Motor neuron (in vitro differentiated cells): ENCODE results near the gene DCAKD. TPM values are rescaled to one million over a fixed set of nuclear protein-coding genes. Genes with fewer than 3 reads are reported as not detected.
"Not testable (repeated sequence)": the region's sequence is repeated elsewhere in the genome, so short reads cannot be mapped to it uniquely, and the experiment has no call there.

Experiments
- ATAC-seq, 8 experiments: fragments of 200-7000 bp; cut with Tn5 transposase; replicated peaks in 6 of 8; 2 replicates each; pipeline ENCODE4 v1.8.0; 2021; ENCODE audit warnings: mild to moderate bottlenecking in 8 of 8, moderate library complexity in 8 of 8
- H3K27ac ChIP-seq, 2 donors: fragments of 250-450 bp; sonication (Bioruptor Pico); 2 replicates each; pipeline ENCODE4 v1.9.0; 2021; ENCODE audit warnings: antibody characterized with exemption in 2 of 2, mild to moderate bottlenecking in 2 of 2, moderate library complexity in 1 of 2
- H3K4me1 ChIP-seq, 2 donors: fragments of 250-450 bp; sonication (Bioruptor Pico); replicated peaks in 1 of 2; 2 replicates each; pipeline ENCODE4 v1.6.1; 2021; ENCODE audit warnings: antibody characterized with exemption in 2 of 2, mild to moderate bottlenecking in 2 of 2, moderate library complexity in 1 of 2
- H3K4me3 ChIP-seq, 5 donors: fragments of 250-450 bp; sonication (Bioruptor Pico); 2 replicates each; pipeline ENCODE4 v1.9.0; 2021; ENCODE audit warnings: antibody characterized with exemption in 5 of 5, mild to moderate bottlenecking in 5 of 5, moderate library complexity in 4 of 5
- WGBS, 10 experiments: fragments of 450-650 bp; shearing (Covaris generic); methylation state at CpG; one replicate each; pipeline ENCODE4 v1.0.0; 2022; 5-methylcytosine and 5-hydroxymethylcytosine counted together
- in situ Hi-C, 9 experiments: fragments of 400-800 bp; cut with MboI; loops; one replicate each; pipeline ENCODE4 v1.15.0; 2021; ENCODE audit warnings: low sequenced_read_pairs in 9 of 9, low pct_unique_long_range_greater_than_20kb in 2 of 9; ENCODE audit not compliant: unreplicated experiment in 9 of 9
- total RNA-seq, 8 experiments: library from RNA; unstranded; fragments of 300-600 nt; gene quantifications; 2 replicates each; pipeline versions ENCODE4 v1.2.3 to v1.2.4, GENCODE V29; 2022

The DCAKD gene
- total RNA-seq, 8 experiments from 2014 or later: 15.5 to 109 (median 46.5) TPM

DNA sequence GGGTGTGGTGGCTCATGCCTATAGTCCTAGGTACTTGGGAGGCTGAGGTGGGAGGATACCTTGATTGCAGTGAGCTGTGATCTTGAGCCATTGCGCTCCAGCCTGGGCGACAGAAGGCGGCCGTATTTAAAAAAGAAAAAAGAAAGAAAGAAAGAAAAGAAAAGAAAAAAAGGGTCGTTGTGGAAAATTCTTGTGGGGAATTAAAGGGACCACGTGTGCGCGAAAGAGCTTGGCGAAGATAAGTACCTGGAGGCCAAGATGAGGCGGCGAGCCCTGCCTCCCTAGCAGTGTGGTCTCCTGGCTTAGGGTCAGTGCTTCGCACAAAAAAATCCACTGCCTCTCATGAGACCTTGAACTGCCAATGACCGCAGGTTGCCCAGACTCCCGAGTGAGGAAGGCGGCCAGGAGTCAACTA is 9.0 kb upstream of the DCAKD start:
- peak overlapping the region; percentile 67 to 94 (median 88) for H3K4me3 ChIP-seq
- H3K27ac ChIP-seq: peak overlapping the region; percentile 73 to 86
- ATAC-seq: peak in 1 of 8 experiments; percentile 4
- peaks cover 12 to 13% of the 10 kb centered on the region in 2 donors for H3K4me1 ChIP-seq
- 4 to 26% (median 12%) methylated on average over 3 to 14 of the region's 15 CpGs; no CpG with 5 or more reads in 1 of the 10 experiments for WGBS, 10 experiments
- in situ Hi-C loops: no loop called here

DNA sequence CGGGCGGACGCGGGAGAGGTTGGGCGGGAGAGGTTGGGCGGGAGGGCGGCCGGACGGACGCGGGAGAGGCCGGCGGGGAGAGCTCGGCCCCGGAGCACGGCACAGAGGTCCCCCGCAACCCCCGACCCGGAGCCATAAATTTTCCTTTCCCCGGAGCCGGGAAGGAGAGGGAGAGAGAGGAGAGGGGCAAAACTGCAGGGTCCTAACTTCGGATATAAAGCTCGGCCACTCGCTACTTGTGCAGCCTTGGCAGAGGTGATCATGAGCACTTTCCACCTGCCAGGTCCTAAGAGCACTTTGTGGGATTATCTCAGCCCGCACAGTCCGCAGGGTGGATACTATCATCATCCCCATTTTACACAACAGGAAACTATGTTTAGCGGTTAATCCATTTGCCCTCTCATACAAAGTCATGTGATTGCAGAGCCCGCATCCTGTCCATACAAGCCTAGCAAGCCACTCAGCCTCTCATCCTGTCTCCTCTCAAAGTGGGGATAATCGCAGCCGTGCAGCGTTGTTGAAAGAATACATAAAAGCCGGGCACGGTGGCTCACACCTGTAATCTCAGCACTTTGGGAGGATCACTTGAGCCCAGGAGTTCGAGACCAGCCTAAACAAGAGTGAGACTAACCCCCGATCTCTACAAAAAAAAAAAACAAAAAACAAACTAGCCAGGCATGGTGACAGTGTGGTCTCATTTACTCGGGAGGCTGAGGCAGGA is 780 bp upstream of the DCAKD start:
- peak overlapping the region; percentile 43 to 65 (median 60) for H3K4me3 ChIP-seq
- H3K4me1 ChIP-seq: peaks cover 6 to 7% of the 10 kb centered on the region in 2 donors
- 0 to 83% (median 56%) methylated on average over 1 to 8 of the region's 36 CpGs; no CpG with 5 or more reads in 3 of the 10 experiments for WGBS, 10 experiments
- H3K27ac ChIP-seq: peak overlapping the region; percentile 78 to 80
- peak in 5 of 8 experiments; percentile 29 to 56 (median 40) for ATAC-seq
- in situ Hi-C loops: no loop called here

DNA sequence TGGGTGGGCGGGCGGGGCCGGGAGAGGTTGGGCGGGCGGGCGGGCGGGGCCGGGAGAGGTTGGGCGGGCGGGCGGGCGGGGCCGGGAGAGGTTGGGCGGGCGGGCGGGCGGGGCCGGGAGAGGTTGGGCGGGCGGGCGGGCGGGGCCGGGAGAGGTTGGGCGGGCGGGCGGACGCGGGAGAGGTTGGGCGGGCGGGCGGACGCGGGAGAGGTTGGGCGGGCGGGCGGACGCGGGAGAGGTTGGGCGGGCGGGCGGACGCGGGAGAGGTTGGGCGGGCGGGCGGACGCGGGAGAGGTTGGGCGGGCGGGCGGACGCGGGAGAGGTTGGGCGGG is 254 bp upstream of the DCAKD start:
- ATAC-seq, H3K4me1 ChIP-seq, in situ Hi-C loops: not testable (repeated sequence)
- Histone ChIP-seq H3K4me3 (peak overlapping the region; percentile 43 to 65 (median 60)), H3K27ac (peak overlapping the region; percentile 78 to 80)
- WGBS, 10 experiments: no CpG with 5 or more reads among the region's 54 CpGs

DNA sequence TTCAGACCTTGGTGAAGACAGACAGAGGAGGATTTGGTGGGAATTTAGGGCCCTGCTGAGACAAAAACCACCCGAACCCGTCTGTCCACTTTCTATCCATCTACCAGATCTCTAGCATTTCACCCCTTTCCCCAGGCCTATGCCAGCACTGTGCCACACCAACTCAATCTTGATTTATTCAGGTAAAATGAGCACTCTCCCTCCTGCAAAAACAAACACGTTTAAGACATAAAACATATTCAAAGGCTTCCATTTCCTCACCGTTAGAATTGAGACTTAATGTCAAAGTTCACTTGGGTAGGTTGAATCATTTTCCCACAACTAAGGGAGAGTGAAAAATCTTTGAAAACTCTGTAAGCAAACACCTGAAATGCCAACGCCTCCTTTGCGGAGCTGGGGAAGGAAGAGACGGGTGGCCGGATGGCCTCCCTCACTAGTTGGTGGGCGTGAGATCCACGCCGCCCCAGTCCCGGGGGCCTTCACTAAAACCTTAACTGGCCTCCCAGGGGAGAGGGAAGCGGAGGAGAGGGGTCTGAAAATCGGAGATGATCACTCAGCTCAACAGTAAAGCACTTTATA is 862 bp downstream of the DCAKD start:
- in situ Hi-C loops: no loop called here
- peak overlapping the region; percentile 95 for H3K27ac ChIP-seq
- H3K4me3 ChIP-seq: peak overlapping the region; percentile 51 to 77 (median 70)
- 0 to 40% (median 2%) methylated on average over 1 to 10 of the region's 14 CpGs for WGBS, 10 experiments
- peaks cover 6 to 7% of the 10 kb centered on the region in 2 donors for H3K4me1 ChIP-seq
- peak in 1 of 8 experiments; percentile 1 for ATAC-seq

DNA sequence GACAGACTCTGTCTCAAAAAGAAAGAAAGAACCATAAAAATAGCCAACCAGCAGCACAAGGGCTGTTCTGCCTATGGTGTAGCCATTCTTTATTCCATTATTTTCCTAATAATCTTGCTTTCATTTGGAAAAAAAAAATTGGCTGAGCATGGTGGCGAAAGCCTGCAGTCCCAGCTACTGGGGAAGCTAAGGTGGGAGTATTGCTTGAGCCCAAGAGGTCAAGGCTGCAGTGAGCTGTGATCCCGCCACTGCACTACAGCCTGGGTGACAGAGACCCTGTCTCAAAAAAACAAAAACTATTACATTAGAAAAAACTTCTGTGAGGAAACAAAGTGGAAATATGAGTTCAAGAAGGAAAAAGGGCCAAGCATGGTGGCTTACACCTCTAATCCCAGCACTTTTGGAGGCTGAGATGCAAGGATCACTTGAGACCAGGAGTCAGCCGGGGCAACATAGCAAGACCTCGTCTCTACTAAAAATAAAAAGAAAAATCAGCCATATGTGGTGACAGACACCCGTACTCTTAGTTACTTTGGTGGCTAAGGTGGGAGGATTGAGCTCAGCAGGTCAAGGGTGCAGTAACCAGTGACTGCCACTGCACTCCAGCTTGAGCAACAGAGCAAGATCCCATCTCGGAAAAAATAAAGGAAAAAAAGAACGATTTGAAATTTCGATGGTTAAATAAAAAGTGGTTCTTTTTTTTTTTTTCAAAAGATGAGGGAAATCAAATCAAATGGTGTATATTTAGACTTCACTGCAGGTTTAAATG is 2.5 kb downstream of the DCAKD start:
- Histone ChIP-seq H3K4me1 (peaks cover 10 to 16% of the 10 kb centered on the region in 2 donors), H3K4me3 (no peak overlapping the region), H3K27ac (no peak overlapping the region)
- ATAC-seq: no peak
- in situ Hi-C loops: loop anchor here in 1 of 9 experiments (25.0 kb wide), 1 partner anchor 137 kb away; the partner anchor contains the start of gene GFAP
- WGBS, 10 experiments: 65 to 99% (median 96%) methylated on average over 3 to 8 of the region's 8 CpGs

DNA sequence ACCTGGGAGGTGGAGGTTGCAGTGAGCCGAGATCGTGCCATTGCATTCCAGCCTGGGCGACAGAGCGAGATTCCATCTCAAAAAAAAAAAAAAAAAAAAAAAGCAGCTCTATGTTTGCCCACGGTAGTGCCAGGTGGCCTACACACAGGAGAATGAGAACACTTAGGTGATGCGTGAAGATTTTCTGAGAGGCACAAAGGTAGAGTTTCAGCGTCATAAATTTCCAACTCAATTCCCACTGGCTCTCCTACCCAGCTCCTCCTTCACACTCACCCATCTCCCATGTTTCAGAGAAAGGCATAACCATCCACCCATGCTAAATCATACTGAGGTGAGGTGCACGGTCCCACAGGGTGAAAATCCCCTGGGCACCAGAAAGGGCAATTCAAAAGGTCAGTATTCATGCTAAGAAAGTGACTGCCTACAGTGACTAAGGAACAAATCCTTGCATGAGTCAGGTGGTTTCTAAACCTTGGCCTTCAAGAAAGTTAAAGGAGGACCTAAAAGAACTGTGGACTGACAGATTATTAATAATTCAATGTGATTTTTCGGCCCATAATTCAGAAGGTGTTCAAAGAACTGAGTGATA is 4.8 kb downstream of the DCAKD start:
- in situ Hi-C loops: loop anchor here in 1 of 9 experiments (25.0 kb wide), 1 partner anchor 134 kb away; the partner anchor contains the start of gene GFAP
- Histone ChIP-seq H3K4me1 (peaks cover 26 to 34% of the 10 kb centered on the region in 2 donors), H3K27ac (no peak overlapping the region), H3K4me3 (no peak overlapping the region)
- ATAC-seq: peak in 1 of 8 experiments; percentile 13
- WGBS, 10 experiments: 57 to 100% (median 92%) methylated on average over 1 to 6 of the region's 9 CpGs

DNA sequence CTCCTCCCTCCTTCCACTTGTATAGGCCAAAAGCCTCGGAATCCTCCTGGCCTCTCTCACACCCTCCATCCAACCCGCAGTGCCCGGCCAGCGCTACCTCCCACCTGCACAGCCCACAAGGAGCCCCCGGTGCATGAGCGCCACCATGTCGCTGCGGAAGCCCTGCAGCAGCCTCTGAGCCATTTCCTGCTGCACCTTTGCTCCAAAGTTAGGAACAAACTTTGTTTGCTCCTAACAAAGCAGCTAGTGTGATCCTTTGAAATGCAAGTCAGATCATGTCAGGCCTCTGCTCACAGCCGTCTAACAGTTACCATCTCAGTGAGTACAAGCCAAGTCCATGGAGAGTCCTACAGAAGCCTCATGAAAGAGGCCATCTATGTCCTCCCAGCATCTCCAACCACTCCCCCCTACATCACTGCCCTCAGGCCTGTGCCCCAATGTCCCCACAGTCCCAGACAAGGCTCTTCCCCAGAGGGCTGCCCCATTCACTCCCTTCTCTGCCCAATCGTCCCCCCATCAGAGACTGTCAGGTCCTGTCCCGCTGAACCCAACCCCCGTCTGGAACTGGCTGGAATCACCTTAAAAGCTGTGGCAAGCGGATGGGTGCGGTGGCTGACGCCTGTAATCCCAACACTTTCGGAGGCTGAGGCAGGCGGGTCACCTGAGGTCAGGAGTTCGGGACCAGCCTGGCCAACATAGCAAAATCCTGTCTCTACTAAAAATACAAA is 7.5 kb downstream of the DCAKD start:
- peak overlapping the region in 1 of 2 donors; percentile 72 for H3K27ac ChIP-seq
- 63 to 100% (median 77%) methylated on average over 1 to 8 of the region's 18 CpGs; no CpG with 5 or more reads in 3 of the 10 experiments for WGBS, 10 experiments
- H3K4me1 ChIP-seq: peaks cover 28 to 38% of the 10 kb centered on the region in 2 donors
- ATAC-seq: peak in 1 of 8 experiments; percentile 5
- no peak overlapping the region for H3K4me3 ChIP-seq
- in situ Hi-C loops: loop anchor here in 1 of 9 experiments (25.0 kb wide), 1 partner anchor 132 kb away; the partner anchor contains the start of gene GFAP

DNA sequence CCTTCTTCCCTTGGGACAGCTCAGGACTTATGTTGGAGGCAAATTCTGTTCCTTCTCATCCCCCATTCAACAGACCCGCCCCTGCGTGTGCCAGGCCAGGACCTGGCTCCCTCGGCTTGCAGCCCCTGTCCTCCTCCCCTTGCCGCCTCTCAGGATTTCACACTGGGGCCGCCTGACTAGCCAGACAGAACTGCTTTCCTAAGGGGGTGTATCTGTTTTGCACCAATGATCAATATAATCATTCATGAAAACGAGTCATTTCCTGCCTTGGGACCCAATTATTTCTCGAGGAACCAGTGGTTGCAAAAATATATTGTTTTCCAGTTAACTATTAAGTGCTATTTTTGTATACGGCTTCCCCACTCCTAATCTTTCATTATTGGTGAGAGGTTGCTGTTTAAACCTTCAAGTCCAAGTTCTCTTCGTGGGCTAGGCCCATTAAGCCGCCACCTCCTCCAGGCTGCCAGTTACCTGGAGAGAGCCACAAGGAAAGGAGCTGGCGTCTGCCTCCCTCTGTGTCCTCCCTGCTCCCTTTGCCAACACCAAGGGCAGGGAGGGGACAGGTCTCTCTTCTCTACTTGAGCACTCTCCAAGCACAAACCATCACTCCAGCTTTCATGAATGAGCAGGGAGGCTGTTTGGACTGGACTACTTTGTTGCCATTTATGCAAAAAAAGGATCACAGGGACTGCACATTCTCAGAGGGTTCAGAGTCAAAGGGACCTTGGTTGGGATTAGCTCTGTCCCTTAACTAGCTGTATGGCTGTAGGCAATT is 8.9 kb downstream of the DCAKD start:
- Histone ChIP-seq H3K4me3 (no peak overlapping the region), H3K4me1 (peaks cover 28 to 42% of the 10 kb centered on the region in 2 donors), H3K27ac (peak overlapping the region in 1 of 2 donors; percentile 56)
- ATAC-seq: peak in 1 of 8 experiments; percentile 9
- 70 to 100% (median 88%) methylated on average over 1 to 9 of the region's 11 CpGs; no CpG with 5 or more reads in 2 of the 10 experiments for WGBS, 10 experiments
- in situ Hi-C loops: loop anchor here in 1 of 9 experiments (25.0 kb wide), 1 partner anchor 130 kb away; the partner anchor contains the start of gene GFAP

DNA sequence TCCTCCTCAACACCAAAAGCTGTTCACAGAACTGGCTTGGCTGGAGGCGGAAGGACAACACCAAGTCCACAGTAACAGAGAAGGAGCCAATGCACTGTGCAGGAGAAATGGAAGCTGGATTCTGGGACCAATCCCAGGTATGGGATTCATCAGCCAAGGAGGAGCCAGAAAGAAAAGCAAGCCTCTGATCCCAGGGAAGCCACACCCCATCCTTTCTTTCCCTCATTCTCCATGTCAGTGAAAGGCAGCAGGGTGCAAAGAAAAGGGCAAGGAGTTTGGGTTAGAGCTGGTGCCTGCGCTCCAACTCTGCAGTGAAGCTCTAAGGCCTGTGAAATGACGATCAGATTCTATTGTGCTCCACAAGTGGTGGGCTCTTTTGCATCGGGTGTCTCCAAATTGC is 11.0 kb downstream of the DCAKD start:
- Histone ChIP-seq H3K27ac (peak overlapping the region in 1 of 2 donors; percentile 35), H3K4me1 (peaks cover 28 to 42% of the 10 kb centered on the region in 2 donors), H3K4me3 (no peak overlapping the region)
- peak in 6 of 8 experiments; percentile 19 to 77 (median 32) for ATAC-seq
- 0 to 100% (median 42%) methylated on average over 1 to 3 of the region's 4 CpGs; no CpG with 5 or more reads in 3 of the 10 experiments for WGBS, 10 experiments
- in situ Hi-C loops: loop anchor here in 1 of 9 experiments (25.0 kb wide), 1 partner anchor 128 kb away; the partner anchor contains the start of gene GFAP

DNA sequence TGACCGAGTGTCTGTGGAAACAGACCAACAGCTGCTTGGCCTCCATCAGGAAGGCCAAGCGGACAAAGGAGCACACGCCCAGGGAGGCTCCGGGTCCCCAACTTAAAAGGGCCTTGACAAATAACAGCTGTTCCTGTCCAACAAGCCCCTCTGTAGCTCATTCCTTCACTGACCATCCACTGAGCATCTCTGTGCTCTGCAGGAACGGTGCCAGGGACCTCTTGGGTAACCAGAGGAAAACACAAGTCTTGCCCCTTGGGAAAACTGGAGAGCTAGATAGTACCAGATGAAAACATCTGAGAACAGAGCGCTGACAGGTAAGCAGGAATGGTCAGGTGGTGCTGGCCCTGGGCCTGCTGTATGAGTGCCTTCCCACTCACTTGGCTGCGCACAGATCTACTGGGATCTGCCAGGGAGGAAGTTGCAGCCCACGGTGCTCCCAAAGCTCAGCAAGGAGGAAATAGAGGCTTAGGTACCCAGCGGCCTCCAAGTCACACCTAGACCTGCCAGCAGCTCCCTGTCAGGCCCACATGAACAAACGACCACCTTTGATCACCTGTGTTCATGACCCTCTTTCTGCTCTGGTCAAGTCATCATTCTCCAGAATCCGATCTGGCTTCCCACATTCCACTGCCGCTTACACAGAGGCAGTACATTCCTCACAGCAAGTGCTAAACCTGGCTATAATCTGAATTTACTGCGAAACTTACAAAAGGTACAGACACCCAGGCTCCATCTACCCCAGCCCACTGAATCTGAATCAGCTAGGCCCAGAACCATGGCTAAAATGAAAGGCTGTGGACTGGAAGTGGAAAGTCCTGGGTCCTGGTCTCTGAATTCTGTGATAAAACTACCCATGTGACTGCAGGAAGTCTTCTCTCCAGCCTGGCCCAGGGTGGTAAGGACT is 12.5 kb downstream of the DCAKD start:
- ATAC-seq: peak in 1 of 8 experiments; percentile 23
- Histone ChIP-seq H3K27ac (no peak overlapping the region), H3K4me3 (no peak overlapping the region), H3K4me1 (peaks cover 24 to 33% of the 10 kb centered on the region in 2 donors)
- WGBS, 10 experiments: 10 to 100% (median 79%) methylated on average over 1 to 7 of the region's 13 CpGs; no CpG with 5 or more reads in 3 of the 10 experiments
- in situ Hi-C loops: loop anchor here in 1 of 9 experiments (25.0 kb wide), 1 partner anchor 127 kb away; the partner anchor contains the start of gene GFAP
